GM19240 (cell line): ENCODE results near the gene VEGFD.

Experiments used
- DNase-seq: peaks from one replicate; pipeline ENCODE4 v3.0.0; 2011; ENCODE audit warnings: low spot score; ENCODE audit not compliant: insufficient read length

The VEGFD gene

DNA sequence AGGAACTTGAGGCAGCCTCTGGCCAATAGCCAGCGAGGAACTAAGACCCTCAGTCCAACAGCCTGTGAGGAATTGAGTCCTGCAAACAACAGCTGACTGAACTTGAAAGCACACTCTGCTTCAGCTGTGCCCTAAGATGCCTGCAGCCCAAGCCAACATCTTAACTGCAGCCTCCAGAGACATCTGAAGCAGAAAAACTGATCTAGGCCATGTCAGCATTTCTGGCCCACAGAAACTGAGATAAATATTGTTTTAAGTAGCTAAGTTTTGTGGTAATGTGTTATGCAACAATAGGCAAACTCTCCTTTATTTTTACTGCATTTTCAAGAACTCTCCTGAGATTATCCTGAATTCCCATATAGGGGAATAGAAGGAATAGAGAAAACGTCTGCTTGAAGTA is 24.5 kb downstream of the VEGFD start:
- DNase-seq: no peak

DNA sequence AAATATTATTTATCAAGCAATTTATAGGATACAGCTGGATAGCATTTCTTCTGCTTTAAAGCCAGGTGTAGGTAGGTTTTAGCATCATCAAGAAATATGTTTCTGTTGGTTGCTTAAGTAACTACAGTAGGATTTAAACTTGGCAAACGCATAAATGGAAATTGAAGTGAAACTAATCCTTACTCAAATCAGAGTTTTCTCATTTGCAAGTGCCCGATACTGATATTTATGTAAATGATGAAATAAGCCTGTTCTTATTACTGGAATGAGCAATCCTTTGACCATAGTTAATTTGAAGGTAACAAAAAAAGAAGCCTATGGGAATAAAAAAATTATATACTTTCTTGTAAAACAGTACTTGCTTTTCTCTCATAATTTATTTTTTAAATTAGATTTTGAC is 25.7 kb downstream of the VEGFD start:
- DNase-seq: no peak

DNA sequence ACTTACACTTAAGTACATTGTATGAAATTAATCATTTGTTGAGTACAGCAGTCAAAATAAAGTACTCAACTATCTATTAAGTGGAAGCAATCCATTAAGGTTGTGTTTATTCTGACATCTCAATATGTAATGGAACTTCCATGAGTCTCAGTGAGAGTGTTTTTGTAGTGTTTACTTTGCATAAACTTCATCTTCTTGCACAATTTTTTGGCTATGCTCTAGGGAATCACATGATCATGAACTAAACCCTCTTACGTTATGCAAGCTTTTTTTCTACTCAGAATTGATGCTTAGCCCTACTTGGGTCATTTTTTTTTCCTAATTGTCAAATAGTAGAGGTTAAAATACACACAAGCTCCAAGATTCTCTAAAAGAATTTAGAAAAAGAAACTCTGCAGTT is 27.8 kb downstream of the VEGFD start:
- no peak for DNase-seq

DNA sequence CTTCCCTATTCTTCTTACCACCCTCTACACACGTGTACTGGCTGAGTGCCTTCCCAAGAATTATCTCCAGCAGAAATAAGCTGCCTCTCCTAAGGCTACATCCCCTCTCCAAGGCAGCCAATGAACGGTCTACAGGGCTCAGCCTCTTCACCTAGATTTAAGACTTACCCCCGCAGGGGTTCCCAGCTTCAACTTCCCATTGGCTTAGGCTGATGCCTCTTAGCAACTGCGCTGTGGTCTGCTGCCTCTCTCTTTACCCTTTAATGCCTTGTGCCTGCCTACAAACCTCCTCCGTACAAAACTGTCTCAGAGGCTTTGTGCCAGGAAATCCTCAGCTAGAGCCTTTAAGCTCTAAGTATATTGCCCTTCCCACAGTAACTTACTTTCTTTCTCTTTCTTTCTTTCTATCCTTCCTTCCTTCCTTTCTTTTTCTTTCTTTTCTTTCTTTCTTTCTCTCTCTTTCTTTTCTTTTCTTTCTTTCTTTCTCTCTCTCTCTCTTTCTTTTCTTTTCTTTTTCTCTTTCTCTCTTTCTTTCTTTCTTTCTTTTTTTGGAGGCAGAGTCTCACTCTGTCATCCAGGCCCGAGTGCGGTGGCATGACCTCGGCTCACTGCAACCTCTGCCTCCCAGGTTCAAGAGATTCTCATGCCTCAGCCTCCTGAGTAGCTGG is 33.8 kb downstream of the VEGFD start:
- no peak for DNase-seq

DNA sequence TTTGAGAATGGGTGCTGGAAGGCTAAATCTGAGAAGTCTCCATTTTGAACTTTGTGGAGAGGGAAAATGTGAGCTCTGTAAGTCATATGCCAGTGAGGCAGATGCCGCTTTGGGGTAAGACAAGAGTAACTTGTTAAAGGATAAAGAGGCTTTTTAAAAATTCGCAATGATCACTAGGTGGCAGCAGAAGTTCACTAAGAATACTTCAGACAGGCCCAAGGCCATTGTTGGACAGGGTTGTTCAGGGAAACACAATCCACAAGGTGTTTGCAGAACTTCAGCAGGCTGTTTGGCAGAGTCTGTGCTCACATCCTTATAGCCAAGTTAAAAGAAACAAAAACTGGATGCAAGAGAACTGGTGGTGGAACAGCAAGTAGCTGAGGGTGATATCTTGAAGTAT is 35.2 kb downstream of the VEGFD start:
- peak; percentile 20 for DNase-seq

DNA sequence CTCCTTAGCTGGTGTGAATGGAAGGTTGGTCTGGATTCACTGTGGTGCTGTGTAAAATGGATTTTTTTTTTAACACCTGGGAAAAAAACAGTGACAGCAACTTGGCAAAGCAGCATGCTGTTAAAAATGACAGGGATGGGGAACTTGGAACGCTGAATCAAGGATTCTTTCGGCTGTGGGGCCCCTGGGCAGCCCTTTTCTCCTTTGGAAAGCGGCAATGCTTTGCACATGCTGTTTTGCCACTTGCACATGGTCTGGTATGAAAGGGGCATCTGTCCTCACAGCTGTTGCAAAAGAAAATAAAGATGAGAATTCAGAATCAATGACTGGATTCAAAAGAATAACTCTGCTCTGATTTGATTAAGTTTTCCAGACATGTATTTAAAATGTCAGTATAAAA is 38.2 kb downstream of the VEGFD start:
- DNase-seq: no peak

DNA sequence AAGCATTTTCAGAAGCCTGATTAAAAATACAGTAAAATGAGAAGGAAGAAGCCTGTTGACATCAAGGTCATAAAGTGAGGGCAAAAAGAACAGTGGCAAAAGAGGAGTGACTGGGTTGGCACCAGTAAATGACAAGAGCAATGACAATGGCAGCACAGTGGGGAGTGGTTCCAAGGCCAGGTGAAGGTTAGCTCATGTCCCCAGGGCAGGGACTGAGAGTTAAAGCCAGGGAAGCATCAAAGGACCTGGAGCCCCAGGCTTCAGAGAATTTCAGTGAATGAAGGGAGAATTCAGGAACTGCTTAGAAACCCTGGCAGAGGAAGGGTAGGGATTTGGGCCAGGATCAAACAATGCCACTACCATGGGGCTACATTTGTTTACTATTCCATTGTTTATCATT is 40.1 kb downstream of the VEGFD start:
- no peak for DNase-seq

DNA sequence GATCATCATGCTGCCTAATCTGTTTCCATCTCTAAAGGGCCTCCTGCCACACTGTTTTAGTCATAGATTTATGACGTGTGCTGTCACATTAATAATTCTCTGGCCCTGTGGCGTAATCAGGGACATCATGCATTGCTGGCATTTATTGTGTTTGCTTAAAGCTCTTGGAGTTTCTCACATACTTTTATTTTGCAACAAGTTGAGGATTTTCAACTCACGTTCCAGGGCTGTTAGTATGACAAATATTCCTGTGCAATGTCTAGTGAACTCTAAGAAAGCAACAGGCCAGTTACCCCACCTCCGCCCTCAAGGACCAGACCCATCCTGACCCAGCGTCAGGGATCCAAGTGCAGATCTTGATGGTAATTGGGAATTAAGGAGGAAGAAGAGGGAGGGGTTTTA is 41.1 kb downstream of the VEGFD start:
- no peak for DNase-seq

DNA sequence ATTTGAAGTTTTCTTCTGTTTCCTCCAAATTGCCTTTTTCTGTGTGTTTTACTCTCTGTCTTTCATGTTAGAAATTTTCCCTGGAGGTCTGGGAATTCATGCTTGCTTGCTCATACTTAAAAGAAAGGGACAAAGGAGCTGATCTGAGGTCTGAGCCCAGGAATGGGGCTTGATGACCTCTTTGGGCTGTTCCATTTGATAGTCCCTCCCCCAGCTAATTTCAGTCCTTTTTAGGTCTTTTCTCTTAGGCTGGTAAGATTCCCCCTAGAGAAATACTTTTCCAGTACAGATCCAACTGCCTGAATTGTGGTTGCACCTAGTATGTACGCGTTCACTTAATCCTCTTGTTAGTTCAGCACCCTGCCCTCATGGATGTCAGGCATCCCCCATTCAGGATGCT is 43.3 kb downstream of the VEGFD start:
- DNase-seq: no peak

DNA sequence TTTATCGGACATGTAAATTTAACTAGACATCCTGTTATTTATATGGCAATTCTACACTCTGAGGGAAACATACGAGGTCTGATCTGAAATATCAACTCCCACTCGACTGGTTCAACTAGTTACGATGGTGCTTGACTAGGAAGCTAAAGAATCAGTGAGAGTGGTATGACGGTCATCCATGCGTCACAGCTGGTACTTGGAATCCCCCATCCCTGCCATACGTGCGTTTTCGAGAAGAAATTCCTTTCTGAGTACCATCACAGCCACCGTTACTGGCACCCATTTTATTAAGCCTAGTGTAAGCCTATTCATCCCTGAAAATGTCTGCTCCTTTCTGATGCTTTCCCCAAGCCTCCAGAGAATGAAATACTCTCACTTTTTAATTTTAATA is 48.2 kb downstream of the VEGFD start:
- no peak for DNase-seq

DNA sequence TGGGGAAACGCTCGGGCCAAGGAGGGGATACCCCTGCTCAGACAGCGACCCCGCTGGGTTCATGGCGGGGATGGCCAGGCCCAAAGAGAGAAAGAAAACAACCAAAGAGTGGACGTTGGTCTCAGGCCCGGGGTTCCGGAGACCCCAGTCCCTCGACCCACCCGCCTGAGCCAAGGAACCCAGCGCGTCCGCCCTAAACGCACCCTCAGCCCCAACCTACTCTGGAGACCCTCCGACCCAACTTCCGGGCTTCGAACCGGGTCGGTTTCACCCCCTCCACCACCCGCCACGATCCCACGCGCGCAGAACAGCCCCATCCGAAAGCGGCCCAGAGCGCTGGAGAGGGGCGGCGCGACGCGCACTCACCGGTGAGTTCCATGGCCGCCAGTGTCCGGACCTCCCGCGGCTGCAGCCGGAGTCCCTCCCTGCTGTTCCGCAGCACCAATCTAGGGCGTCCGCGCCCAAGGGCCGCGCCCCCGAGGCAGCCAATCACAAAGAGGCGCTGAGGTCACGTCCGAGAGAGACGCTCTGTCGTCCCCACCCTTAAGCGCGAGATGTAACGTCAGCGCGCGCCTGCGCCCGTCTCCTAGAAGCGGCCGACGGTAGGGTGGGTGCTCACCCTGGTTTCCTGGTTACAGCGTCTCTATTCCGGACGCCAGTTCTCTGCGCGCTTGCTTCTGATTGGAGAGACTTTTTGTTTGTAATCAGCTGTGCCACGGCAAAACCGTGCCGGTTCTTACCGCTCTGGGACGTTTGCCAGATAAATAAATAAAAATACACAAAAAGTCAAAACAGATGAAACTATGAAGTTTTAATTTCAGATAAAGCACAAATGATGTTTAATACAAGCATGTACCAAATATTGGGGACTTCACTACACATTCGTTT is 48.8 kb downstream of the VEGFD start, which contains the start of gene PIGA:
PIGA (minus strand) TSS at position 389 of the 888 bp plus-strand sequence. CDS start 3,593 bp downstream, outside the sequence.
- peak; percentile 72 for DNase-seq

DNA sequence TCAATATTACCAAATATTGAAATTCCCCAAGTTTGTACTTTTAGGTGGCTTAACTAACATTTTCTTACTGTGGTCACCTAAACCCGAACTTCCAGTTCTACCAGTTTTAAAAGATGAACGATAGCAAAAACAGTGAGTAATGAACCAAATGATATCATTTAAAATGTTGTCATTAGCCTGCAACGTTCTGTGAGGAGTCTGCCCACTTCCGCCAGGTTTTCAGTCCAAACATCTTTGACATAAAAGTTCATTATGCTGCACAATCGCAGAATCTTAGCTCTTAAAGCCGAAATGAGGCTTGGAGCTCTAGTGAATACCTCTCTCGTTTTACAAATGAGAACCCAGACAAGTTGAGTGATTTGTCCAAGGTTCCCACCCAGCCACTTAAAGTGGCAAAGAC is 49.7 kb downstream of the VEGFD start:
- DNase-seq: no peak

DNA sequence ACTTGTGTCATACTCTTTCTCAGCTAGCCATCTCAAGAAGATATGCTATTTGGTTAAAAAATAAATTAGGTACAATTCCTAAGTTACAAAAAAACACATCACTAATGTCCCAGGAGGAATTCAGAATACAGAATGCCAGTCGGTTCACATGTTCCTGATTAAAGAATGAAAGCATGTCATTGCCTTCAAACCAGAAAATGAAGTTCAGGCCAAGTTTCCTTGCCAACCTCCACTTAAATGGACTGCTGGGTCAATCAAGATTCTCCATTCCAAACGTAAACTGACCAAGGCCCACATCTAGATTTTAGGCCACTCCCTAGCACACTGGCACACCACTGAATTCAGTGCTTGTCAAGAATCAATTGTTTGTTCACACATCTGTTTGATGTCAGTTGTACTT is 55.4 kb downstream of the VEGFD start:
- DNase-seq: no peak

DNA sequence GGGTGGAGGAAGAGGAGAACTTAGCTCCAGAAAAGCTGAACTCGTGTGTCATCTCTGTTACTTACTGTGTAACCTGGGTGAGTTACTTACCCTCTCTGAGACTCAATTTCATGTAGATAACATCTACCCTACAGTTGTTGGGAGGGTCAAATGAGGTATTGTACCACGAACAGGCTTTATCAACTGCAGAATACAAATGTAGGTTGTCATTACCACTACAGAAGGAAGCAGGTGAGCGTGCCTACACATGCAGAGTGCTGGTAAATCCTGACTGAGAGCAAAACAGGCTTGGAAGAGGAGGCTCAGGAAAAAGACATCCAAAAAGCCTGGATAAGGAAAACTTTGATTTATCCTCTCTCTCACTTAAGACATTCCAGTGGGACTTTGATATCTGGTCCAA is 56.1 kb downstream of the VEGFD start:
- no peak for DNase-seq

DNA sequence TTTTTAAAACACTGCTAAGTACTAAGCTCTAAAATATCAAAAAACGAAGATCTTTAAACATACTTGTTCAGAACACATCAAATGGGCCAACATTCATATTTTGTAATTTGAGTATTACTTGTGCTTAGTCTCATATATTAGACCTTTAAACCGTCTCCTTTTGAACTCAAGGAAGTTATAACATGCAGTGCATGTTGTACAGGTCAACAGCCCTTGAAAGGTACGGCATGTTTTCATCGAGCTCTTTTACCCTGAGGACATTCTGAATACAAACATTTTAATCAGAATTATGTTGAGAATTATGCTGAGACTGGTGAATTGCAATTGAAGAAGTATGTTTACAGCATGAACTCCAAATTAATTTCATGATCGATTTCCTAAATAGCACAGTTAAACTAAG is 61.7 kb downstream of the VEGFD start:
- DNase-seq: no peak

DNA sequence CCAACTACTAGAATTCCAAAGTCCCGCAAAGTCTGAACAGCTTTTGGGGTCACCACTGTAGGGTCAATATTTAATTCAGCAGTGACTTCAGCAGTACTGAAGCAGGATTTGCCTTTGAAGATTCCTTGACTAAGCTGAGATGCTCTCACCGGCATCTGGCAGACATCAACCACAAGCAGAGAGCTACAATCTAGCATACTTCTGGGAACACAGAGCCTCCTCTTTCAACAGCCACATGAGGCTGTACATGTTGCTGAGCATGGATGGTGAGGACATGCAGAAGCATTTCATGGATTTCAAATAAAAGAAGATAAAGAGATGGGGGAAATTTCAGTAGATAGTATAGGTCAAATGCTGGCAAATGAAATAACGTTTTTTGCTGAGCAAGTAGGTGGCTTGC is 62.1 kb downstream of the VEGFD start:
- no peak for DNase-seq

DNA sequence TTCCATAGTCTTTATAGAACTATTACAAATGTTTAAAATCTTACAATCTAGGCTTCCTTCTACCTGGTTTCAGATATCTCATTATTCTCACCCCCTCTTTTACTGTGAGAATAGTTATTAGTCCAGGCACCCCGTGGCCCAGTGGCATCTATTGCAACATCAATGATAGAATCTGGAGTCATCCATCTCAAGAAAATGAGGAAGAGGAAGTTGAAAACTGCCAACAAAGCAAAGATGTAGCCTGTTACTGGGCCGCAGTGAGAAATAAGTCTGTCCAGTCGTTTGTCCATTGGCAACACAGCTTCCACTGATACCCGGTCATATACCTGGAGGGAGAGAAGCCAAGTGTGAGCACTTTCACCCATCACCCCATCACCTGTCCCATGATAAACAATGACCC is 62.8 kb downstream of the VEGFD start:
- no peak for DNase-seq

DNA sequence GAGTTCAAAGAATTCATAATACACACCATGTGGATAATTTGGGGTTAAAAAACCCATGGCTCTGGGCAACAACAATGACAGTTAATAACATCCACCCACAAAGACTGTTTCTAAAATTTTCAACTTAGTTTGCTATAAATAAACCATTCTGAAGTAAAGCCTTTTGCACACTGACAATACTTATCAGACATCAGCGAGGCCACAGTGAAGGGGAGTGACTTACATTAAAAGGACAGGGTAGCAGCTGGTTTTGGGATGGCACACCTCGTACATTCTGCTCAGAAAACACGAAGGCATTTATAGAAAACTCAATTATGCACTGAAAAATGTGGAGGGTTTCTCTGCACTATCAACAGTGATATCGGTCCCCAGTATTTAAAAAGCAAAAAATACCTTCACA is 63.9 kb downstream of the VEGFD start:
- DNase-seq: no peak

DNA sequence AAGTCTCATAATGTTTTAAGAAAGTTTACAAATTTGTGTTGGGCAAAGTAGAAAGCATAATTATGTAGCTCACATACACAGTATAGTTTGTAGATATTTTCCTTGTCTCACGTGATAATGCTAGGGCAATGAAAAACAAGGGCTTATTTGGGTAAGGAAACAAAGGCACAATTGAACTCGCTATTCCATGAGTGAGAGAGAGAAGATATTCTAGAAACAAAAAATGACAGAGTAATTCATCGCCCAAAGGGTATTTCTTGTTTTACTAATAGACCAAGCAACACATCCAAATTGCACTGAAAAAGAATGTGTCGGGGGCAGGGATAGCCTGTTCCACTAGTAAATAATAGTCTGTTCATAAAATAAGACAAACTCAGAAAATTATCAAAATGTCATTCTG is 65.1 kb downstream of the VEGFD start:
- DNase-seq: no peak

DNA sequence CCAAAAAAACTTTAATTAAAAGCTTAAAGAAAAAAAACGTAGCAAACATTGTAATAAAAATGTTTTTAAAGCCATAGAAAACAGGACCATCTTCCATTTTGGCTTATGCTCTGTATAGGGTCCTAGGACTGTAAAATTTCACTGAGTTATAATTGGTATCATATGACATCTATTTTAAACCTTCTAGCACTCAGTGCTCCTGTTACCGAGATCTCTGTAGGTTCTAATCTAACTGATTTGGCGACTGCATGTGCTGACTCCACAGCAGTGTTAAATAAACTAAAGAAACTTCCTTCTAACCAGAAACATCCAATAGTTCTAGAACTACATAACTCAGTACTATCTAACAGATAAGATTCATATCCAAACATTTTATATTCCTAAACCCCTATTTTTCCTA is 68.7 kb downstream of the VEGFD start, which contains the start of gene ASB11:
ASB11 (minus strand) TSS at position 132 of the 400 bp plus-strand sequence; CDS start at position 97, 35 bp downstream.
- no peak for DNase-seq

DNA sequence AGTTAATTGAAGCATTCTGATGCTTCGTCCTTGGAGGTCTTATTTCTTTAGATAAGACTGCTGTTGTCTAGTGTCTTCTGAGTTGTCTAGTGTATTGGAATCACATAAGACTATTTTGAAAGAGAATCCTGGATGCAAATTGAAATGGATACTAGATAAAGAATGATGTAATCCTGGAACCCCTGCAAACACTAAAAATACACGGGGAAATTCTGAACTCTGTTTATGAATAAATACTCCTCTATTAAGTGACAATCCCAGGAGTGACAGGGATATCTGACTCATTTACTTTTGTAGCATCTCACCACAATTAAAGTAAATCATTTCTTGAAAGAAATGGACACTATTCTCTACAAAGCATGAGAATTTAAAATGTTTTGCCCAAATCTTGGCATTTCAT is 69.7 kb downstream of the VEGFD start:
- no peak for DNase-seq

DNA sequence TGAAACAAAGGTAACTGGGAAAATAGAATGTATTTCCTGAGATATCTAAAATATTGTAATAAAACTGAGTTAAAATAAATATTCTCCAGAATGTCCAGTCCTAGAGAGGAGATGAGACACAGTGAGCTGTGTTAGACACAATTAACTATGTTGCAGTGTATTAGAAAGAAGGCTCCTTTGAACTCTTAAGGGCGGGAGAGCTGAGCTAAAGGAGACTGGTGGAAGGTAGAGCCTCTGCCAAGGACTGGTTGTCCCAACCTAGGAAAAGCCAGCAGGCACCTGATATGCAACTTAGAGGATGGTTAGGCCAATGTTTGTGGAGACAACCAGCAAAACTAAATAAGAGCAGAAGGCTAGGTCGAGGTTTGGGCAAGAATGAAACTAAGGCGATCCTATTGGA is 73.1 kb downstream of the VEGFD start:
- no peak for DNase-seq

DNA sequence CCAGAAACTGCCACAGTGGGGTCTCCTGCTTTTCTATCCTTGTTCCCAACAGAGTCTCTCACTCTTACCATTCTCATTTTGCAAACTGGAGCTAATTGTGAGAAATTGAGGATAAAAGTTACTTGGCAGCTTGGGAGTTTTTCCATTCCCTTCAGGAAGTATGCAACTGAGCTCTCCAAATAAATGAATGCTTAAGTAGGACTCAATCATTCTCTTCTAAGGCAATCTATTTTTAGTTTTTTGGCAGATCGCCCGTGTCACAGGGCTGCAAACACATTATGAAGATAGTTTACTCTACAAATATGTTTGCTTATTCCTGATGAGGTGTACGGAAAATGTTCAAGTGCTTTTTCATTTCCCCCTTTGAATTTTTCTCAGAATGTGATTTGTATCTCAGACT is 74.1 kb downstream of the VEGFD start:
- DNase-seq: no peak
